Upper lobe of left lung (tissue), 4 donors: ENCODE data around the gene CSGALNACT2.

Experiments used
- POLR2A ChIP-seq, 4 donors: fragments of 450-650 bp; IDR thresholded peaks; one replicate each; pipeline ENCODE4 v1.5.1; 2016 to 2017; ENCODE audit warnings: antibody characterized with exemption in 4 of 4, mild to moderate bottlenecking in 2 of 4
- TF ChIP-seq, protein P1 (sequence below), 6 experiments: fragments of 450-650 bp in 4 of 6; fragments of 200-600 bp in 2 of 6; sonication (generic) in 2 of 6; IDR thresholded peaks; one replicate each; pipeline ENCODE4 v1.5.1; 2016 to 2019; ENCODE audit warnings: antibody characterized with exemption in 6 of 6

- TF ChIP-seq, protein P1, sequence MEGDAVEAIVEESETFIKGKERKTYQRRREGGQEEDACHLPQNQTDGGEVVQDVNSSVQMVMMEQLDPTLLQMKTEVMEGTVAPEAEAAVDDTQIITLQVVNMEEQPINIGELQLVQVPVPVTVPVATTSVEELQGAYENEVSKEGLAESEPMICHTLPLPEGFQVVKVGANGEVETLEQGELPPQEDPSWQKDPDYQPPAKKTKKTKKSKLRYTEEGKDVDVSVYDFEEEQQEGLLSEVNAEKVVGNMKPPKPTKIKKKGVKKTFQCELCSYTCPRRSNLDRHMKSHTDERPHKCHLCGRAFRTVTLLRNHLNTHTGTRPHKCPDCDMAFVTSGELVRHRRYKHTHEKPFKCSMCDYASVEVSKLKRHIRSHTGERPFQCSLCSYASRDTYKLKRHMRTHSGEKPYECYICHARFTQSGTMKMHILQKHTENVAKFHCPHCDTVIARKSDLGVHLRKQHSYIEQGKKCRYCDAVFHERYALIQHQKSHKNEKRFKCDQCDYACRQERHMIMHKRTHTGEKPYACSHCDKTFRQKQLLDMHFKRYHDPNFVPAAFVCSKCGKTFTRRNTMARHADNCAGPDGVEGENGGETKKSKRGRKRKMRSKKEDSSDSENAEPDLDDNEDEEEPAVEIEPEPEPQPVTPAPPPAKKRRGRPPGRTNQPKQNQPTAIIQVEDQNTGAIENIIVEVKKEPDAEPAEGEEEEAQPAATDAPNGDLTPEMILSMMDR (IDR thresholded peaks at IDR 0.05), result no peak
- TF ChIP-seq POLR2A (IDR thresholded peaks at IDR 0.05), result no peak
These were observed 89.9 kb downstream of the CSGALNACT2 start for GRCh38 chr10:43227911-43228782.
